ENCODE measurements around the gene SLC6A3. TPM values are rescaled to one million over a fixed set of nuclear protein-coding genes. Genes with fewer than 3 reads are reported as not detected.
A peak's percentile ranks its signal among the peaks of the same experiment; 100 is the strongest.

Gene SLC6A3
- not detected for polyA plus RNA-seq (2013, experiment 1 of 2; ENCODE audit: insufficient read length)
- not detected for polyA plus RNA-seq (2013, experiment 2 of 2; ENCODE audit: insufficient read length)

DNA sequence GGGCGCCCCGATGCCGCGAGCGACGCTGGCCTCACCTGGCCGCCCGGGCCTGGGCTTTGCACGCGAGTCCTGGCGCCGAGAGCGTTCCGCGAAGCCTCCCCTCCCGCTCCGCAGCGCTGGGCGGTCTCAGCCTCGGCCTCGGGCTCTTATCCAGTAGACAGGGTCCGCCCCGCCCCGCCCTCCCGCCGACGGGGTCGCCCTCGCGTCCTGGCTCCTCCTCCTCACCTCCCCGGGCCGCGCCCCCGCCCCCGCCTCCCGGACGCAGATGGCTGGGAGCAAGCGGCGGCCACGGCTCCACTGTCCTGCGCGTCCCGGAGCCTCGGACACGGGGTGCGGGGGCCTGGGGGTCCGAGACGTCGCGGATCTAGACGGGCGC is at the start of gene SLC6A3:
Gene SLC6A3, minus strand, starts transcription at position 128 of the 376 bp plus-strand sequence. CDS start 2,243 bp downstream, outside the sequence.
- no peak for DNase-seq

DNA sequence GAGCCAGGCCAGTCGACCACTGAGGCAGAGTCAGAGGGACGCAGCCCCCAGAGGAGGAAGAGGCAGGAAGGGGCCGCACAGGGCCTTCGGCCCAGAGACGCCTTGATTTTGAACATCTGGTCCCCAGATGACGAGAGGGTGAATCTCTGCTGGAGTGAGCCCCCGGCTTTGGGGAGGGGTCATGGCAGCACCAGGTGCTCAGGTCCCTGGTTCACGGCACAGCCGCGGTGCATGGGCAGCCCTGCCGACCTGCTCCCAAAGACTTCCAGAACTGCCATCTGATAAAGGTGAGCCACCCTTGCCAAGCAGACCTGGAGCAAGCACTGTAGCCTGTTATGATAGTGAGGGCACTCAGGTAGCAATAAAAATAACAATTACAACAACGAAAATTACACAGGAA is 48.7 kb upstream of the SLC6A3 start:
- DNase-seq = no peak

DNA sequence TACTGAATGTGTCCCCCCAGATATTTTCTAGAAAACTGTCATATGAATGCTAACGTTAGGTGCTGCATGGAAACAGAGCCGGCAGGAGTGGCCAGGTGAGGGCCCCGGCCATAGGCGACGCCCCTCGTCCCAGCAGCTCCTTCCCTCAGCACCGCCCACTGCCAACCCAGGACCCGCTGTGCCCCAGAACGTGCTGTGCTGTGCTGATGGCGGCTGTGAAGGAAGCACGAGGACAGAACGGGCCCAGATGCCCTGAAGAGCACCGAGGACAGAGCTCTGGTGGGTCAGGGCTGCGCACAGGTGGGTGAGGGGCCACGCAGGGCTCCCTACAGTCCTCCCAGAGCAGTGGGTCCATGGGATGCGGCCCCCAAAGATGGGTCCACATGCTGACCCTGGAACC is 48.2 kb upstream of the SLC6A3 start:
- no peak for DNase-seq

DNA sequence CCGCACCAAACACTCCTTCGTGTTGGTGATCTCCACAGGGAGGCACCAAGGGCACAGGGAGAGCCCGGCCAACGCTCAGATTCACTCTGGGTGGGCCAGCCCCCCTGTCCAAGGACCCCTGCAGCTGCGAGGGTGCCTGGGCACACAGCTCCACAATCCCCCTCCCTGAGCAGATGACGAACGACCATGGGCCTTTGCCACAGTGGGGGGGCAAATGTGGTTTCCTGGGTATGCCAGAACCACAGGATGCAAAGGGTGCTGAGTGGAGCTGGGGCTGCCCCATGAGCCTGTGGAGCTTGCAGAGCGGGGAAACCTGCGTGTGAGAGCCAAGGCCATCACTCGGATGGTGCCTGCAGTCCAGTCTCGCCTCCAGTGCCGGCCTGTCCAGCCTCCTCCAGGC is 47.5 kb upstream of the SLC6A3 start:
- DNase-seq = no peak

DNA sequence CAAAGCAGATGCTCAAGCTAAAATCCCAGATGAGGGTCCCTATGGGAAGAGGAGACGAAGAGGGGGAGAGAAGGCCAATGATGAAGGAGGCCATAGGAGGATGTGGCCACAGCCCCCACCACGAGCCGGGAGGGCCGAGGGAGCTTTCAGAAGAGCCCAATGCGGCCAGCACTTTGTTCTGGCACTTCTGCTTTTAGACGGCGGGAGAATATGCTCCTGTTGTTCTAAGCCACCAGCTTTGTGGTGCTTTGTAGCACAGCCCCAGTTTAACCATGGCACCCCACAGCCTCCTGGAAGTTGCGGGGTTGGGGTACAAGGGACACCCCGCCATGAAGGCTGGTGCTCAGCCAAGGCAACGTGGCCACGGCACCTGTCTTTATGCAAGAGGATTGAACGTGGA is 45.1 kb upstream of the SLC6A3 start:
- DNase-seq = no peak

DNA sequence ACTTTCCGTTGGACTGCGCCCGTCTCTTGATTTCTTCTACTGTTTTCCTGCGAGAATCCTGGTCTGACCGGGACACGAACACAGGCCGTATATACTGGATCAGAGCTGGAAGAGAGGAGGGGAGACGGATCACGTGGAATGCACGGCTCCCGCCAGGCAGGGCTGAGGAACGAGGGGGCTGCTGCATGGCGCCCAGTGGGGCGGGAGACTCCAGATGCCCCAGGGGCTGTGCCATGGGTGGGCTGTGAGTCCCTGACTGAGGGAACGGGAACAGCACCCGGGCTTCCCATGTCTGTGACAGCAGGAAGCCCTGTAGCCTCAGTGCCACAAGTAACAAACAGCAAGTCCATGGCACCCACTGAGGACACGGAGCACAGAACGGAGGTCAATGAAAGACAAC is 44.5 kb upstream of the SLC6A3 start:
- no peak for DNase-seq

DNA sequence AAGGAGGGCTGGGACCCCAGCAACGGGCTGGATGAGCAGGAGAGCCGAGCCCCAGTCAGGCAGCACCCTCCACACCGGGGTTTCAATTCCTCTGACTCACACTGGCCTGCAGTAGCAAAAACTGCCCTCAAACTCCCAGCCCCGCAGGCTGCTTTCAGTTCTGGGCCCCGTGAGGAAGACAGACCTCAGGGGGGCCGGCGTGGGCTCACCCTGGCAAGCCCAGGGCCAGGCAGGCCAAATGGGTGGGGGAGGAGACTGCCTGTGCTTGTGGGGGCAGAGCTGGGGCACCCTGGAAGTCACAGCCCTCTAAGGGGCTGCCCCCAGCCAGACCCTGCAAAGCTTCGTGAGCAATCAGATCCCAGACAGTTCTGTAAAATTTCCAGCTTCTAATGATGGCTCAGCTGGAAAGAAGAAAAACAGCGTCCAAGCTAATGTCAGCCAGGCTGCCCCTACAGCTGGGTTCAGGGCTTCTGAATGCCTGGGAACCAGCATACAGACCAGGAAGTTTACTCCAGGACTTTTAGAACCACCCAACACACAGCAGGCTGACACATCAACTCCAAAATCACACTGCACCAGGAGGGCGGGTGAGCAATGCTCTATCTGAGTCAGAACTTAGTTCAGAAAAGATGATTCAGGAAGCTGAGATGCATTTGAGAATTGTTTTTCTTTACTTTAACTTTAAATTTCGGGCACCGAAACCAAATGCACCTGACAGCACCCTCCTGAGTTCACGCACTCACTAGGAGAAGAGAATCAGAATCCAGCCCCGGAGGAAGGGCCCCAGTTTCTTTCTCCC is 43.8 kb upstream of the SLC6A3 start:
- peak; percentile 84 for DNase-seq

DNA sequence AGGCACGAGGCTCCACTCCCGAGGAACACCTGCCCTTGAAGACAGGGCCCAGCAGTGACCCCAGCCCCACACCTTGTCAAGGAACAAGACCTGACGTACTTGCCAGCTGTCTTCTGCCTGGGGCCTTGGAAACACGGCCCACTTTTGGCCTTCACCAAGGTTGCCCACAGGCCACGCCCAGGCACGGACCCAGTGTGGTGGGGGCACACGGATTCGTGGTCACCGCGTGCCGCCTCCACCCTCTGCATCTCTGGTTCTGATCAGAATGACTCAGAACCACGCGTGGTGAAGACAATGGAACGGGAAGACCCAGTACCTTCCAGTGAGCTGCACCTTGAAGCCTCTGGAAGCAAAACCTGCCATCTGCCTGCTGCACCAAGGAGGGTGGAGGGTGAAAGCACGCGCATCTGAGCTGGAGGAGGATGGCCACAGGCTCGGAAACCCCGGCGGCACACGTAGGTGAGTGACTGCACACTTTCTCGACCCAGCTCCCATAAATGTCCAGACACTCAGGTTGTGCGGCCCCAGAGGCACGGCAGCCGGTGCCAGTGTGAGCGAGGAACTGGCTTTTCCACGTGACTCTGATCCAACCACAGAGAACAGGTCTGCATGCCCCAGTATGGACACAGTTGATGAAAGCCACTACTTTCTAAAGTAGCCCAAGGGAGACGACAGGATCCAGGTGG is 42.0 kb upstream of the SLC6A3 start:
- no peak for DNase-seq

DNA sequence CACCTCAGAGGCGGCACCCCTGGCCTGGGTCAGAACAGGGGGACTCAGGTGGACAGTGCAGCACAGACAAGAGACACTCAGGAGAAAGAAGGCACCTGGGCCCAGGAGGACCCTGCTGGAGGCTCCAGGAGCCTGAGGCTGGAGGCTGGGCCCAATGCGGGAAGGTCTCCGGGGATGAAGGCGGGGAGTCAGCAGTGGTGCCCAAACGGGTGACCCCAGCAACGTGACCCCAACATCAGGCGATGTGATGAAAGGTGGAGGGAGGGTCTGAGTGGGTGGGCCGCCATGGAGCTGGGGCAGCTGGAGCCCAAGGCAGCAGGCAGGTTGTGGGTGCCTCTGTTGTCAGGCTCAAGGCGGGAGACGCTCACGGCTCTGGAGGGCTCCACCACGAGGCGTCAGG is 41.0 kb upstream of the SLC6A3 start:
- no peak for DNase-seq

DNA sequence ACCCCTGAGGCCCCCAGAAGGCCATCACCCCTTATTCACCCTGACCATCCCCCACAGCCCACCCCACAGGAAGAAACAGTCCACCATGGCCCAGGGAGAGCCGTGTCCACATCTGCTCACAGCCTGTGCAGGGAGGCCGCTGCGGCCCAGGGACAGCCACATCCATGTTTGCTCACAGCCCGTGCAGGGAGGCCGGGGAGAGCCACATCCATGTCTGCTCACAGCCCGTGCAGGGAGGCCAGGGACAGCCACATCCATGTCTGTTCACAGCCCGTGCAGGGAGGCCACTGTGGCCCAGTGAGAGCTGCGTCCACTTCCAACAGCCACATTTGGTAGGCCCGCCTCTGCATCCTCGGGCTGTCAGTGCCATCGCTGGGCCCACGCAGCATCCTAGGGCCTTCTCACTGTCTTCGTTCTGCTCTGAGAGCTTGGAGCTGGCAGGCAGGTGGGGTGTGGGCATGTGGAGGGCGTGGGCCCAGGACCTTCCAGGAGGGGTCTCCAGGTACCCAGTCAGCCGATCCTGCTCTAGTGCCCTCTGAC is 40.4 kb upstream of the SLC6A3 start:
- no peak for DNase-seq

DNA sequence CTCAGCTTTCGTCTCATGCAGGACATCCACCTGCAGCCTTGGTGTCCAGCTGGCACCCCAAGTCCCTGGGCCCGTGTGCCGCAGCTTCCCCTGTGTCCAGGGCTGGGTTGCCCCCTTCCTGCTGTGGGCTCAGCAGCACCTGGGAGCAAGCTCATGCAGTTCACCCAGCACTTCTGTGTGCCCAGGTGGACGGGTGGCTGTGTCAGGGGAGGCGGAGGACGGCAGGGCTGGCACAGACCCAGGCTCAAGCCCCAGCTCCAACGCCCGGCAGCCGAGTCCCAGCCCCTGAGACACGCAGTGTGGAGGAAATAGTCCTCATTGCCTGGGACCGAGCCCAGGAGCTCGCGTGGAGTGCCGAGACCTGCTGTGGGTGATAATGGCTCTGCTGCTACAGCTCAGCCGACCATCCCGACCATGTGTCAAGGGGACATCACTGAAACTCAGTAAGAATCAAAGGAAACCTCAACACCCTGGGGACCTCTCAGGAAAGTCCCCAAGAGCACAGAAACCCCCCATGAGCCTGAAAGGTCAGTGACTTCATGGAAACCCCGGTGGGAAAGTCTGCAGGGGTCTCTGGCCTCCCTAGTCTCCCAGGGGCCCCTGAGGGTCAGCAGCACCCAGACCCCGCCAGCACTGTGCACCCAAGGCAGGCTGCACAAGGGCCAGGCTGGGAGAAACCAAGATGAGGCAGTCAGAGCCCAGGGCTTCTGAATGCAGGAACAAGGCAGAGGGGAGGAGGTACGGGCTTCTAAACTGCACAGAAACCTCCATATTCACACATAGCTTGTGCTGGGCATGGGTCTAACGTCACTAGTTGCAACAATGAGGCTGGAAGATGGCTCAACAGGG is 39.7 kb upstream of the SLC6A3 start:
- no peak for DNase-seq

DNA sequence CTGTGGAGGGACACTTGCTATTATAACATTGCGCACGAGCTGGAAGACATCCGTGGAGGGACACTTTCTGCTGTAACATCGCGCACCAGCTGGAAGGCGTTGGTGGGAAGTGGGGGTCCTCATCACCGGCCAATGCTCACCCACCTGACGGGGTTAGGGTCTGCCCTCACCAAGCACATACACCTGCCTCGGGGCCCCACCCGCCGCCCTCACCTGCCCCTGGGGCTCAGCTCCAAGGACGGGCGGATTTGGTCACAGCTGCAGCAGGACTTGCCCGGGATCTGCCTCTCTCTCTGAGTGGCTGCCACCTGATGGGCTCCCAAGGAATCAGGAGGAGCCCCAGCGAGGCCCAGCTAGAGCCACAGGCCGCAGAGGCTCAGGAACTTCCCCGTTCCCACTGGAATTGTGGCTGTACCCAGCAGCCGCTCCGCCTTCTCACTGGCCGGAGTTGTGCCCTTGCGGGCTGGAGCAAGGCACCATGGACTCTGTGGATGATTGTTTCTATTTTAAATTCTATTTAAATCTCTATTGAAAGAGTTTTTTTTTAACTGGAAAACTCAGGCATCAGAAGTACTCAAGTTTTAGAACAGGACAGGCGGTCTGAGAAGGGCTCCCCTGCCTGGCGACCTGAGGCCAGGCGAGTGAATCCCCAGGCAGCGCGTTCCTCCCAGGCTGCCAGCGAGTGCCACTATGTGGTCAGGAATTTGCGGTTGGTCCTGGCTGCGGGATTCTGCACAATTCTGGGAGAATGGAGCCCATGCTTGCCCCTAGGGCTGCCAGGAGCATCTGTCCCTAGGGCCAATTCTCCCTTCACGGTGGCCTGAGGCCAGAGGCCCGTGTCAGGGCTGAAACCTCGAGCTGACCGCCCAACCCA is 38.9 kb upstream of the SLC6A3 start:
- DNase-seq = no peak

DNA sequence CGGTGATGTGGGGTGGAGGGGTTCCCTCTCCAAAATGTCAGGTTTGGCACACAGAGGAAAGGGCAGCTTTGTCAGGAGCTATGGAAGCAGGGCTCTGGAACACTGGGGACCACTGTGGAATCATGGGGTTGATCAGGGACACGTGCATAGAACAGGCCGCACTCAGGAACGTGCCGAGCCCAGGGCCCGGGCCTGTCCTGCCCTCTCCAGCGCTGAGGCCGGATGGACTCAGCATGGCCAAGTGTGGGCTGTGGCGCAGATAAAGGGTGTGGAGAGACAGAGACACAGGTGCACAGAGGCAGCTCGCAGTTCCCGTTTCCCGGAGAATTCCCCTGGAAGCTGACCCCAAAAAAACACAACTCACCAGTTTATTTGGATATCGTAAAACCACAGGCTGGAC is 37.8 kb upstream of the SLC6A3 start:
- DNase-seq = no peak

DNA sequence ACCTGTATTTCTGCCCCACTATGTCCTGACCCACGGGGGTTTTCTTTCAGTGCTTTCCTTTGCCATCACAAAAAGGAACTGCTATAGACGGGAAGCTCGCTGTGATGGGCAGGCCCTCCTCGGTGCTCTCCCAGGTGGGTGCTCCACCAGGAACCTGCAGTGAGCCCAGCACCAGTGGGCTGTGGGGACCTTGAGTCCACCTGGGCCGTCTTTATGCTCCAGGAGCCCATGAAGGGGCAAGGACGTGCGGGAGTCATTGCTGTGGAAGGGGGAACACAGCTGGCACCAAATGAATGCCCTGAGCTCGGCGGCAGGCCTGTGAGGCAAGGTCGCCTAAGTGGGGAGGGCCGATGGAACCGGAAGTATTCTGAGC is 36.7 kb upstream of the SLC6A3 start:
- DNase-seq = no peak

DNA sequence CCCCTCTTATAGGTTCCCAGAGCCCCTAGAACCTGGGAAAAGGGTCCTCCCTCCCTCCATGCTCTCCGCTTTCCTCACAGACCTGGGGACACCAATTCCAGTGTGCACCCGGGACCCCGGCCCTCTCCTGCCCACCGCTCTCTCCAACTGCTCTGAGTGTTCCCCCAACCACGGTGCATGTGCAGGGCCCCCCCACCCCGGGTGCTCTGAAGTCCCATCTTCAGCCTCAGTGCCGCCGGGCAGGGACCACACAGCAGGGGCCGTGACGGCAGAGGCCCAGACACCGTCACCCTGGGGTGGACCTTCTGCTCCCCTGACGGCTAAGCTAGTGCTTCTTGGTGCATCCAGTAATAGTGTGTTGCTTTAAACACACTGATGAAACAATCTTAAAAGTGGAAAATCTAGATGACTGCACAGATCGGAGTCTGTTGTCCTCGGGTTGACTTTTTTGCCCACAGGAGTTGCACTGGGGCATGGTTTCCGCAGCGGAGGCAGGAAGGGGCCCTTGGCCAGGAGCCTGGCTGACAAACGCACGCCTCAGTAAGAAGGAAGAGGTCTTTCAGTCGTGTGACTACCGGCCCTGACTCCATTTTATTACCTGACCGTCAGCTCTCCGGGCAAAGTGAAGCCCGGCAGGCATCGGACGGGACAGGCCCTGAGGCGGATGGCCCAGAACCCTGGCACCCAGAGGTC is 36.2 kb upstream of the SLC6A3 start:
- DNase-seq = no peak

DNA sequence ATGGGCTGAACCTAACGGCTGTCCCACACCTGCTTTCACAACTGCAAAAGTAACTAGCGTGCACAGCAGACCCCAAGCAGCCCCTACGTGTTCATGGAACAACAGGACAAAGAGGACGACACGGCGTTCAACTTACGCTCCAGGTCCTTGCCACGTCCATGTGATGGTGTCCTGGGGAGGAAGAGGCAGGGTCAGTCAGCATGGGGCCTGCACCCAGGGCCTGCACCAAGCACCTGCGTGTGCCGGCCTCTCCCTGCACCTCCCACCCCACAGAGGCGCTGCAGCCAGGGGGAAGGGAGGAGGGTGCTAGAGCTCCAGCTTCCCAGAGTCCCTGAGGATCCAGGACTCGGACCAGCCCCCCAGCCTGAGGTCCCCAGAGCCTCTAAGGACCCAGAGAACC is 35.6 kb upstream of the SLC6A3 start:
- no peak for DNase-seq

DNA sequence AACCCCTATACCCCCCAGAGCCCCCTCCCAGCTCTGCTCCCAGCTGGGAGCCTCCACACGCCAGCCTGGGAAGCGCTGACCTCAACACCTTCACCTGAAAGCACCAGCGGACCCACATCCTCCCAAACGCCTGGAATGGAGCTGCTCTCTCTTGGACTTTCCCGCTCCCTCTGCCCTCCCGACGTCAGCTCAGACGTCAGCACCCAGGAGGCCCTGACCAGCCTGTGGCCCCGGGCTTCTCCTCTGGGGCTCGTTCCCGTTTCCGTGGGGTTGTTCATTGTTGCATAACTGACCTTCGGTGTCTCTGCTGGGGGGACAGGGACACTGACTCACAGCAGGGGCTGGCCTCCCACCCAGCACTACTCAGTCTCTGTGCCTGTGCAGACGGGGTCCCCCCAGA is 35.0 kb upstream of the SLC6A3 start:
- no peak for DNase-seq

DNA sequence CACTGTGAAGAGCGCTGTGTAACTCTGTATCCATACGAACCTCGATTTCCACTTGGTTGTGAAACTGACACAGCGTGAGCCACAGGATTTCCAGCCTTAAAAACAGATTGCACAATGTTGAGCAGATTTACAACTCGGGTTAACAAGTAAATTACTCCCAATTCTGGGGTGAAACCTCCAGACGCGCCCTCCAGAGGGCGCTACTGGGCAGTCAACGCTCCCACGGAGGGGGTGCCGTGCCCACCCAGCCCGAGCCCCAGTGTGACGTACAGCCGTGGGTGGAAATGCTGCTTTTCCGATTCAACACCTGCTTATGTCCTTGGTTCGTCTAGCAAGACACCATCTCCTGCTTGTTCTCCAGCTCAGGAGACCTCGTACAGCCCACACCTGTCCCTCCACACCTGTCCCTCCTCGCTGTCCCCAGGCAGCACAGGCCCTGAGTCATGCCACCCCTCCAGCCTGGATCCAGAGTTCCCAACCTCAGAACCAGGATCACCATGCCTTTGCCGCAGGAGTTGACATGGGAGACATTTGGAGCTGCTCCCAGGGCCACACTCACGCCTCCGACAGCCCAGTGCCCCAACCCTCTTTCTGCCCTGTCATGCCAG is 34.4 kb upstream of the SLC6A3 start:
- DNase-seq = no peak

DNA sequence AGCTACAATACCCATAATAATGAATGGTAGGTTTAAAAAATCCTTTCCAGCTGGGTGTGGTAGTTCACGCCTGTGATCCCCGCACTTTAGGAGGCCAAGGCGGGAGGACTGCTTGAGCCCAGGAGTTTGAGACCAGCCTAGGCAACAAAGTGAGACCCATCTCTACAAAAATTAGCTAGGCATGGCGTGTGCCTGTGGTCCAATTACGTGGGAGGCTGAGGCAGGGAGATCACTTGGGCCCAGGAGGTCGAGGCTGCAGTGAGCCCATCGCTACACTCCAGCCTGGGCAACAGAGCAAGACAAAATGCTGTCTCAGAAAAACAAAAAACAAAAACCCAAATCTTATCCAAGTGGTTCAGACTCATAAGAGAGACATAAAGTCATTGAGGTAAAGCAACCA is 33.8 kb upstream of the SLC6A3 start:
- no peak for DNase-seq

DNA sequence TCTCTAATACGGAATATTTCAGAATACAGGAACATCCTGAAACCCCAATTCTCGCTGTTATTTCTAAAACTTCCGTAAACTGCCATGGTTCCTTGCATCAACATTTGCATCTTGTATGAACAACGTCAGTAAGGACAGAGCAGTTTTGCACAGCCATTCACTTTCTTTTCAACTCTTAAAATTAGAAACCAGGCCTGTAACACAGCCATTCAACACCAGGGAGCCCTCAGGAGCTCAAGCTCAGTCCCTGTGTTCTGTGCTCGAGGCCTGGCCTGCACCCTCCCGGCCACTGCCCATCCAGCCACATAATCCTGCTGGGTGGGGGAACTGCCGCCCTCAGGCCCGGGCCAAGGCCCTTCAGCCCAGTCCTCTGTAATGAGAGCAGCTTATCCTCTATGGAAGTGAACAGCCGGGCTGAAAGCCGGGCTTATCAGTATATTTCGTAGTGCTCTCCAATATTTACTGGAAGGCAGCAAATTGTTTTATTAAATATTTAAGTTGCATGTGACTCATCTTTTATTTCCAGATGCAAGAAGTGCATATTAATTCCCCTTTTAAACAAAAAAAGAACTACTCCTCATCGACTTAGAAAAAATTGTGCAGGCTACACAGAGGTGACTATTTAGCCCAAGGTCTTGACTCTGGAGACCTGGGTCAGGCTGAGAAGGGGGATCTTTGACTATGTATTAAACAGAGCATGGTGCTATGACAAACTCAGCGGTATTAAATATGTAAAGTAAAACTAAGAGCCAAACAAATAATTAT is 33.2 kb upstream of the SLC6A3 start:
- DNase-seq = no peak

Data from fibroblast of skin of back (primary cell).